Thyroid gland (tissue), 4 donors: Measurements from ENCODE around the gene AKAP6. TPM values are rescaled to one million over a fixed set of nuclear protein-coding genes. Genes with fewer than 3 reads are reported as not detected.

Experiments
- DNase-seq, 2 donors: peaks; one replicate each; pipeline ENCODE4 v3.0.0-alpha.2; 2019
- H3K27ac ChIP-seq, 3 donors: fragments of 200-600 bp; sonication (generic); 1 replicate in 2 of 3; 2 replicates in 1 of 3; pipeline ENCODE4 v1.5.1; 2016 to 2019; ENCODE audit warnings: mild to moderate bottlenecking in 1 of 3, moderate library complexity in 1 of 3
- H3K27me3 ChIP-seq: fragments of 200-600 bp; sonication (generic); one replicate; pipeline ENCODE4 v1.5.1; 2019
- H3K36me3 ChIP-seq, 2 donors: fragments of 200-600 bp; sonication (generic); one replicate each; pipeline ENCODE4 v1.5.1; 2016 to 2019
- H3K4me1 ChIP-seq, 2 donors: fragments of 200-600 bp; sonication (generic); one replicate each; pipeline ENCODE4 v1.5.1; 2017 to 2019
- H3K4me3 ChIP-seq, 3 donors: fragments of 200-600 bp; sonication (generic); replicated peaks in 1 of 3; 1 replicate in 2 of 3; 2 replicates in 1 of 3; pipeline ENCODE4 v1.5.1; 2016; ENCODE audit warnings: mild to moderate bottlenecking in 1 of 3
- H3K9me3 ChIP-seq: fragments of 200-600 bp; sonication (generic); one replicate; pipeline ENCODE4 v1.5.1; 2017
- CTCF ChIP-seq, 6 experiments: fragments of 200-600 bp in 3 of 6; fragments of 450-650 bp in 3 of 6; sonication (generic) in 3 of 6; IDR thresholded peaks; one replicate each; pipeline ENCODE4 v1.5.1; 2016 to 2019; ENCODE audit warnings: antibody characterized with exemption in 6 of 6, mild to moderate bottlenecking in 2 of 6, inconsistent platforms in 1 of 6, moderate library complexity in 1 of 6
- POLR2A ChIP-seq, 2 donors: fragments of 450-650 bp; IDR thresholded peaks; one replicate each; pipeline ENCODE4 v1.6.1; 2017; ENCODE audit warnings: antibody characterized with exemption in 2 of 2, mild to moderate bottlenecking in 2 of 2, moderate library complexity in 1 of 2
- WGBS, 2 donors: methylation state at CpG; one replicate each; pipeline ENCODE4 v1.1.5; 2017; 5-methylcytosine and 5-hydroxymethylcytosine counted together
- intact Hi-C: fragments of 100-400 bp; cut with DNase I; formaldehyde crosslinking; loops from one replicate; pipeline ENCODE4 v1.15.1; 2023
- total RNA-seq, 4 donors: library from RNA; depleted of rRNA; stranded (reverse); fragments of >200 nt; gene quantifications; one replicate each; pipeline ENCODE4 v1.2.3, GENCODE V29; 2016

The AKAP6 gene
- total RNA-seq, 4 donors from 2014 or later = 13.0 to 34.5 (median 22.7) TPM

GRCh38 chr14:32594766-32595165 is 265.7 kb downstream of the AKAP6 start:
- intact Hi-C loops = no loop called here
- H3K27me3 ChIP-seq = no peaks in the 10 kb centered on the region
- DNase-seq = no peak
- H3K4me1 ChIP-seq = no peaks in the 10 kb centered on the region
- H3K27ac ChIP-seq = no peak overlapping the region
- no peak overlapping the region for H3K4me3 ChIP-seq
- no peaks in the 10 kb centered on the region for H3K36me3 ChIP-seq
- TF ChIP-seq CTCF (IDR thresholded peaks at IDR 0.05) (no peak), POLR2A (IDR thresholded peaks at IDR 0.05) (no peak)
- WGBS, 2 donors = 77 to 84% methylated on average over 3 of the region's 3 CpGs
- H3K9me3 ChIP-seq = no peaks in the 10 kb centered on the region

GRCh38 chr14:32595497-32595896 is 266.4 kb downstream of the AKAP6 start:
- H3K36me3 ChIP-seq = no peaks in the 10 kb centered on the region
- no peaks in the 10 kb centered on the region for H3K4me1 ChIP-seq
- H3K4me3 ChIP-seq = no peak overlapping the region
- TF ChIP-seq POLR2A (IDR thresholded peaks at IDR 0.05) = no peak
- TF ChIP-seq CTCF (IDR thresholded peaks at IDR 0.05) = no peak
- 96% methylated on average over 4 of the region's 4 CpGs for WGBS, 2 donors
- H3K27me3 ChIP-seq = no peaks in the 10 kb centered on the region
- H3K27ac ChIP-seq = no peak overlapping the region
- no peaks in the 10 kb centered on the region for H3K9me3 ChIP-seq
- intact Hi-C loops = no loop called here
- no peak for DNase-seq

- TF ChIP-seq CTCF (IDR thresholded peaks at IDR 0.05) (no peak), POLR2A (IDR thresholded peaks at IDR 0.05) (no peak)
- Histone ChIP-seq H3K36me3 (no peaks in the 10 kb centered on the region), H3K4me1 (no peaks in the 10 kb centered on the region), H3K4me3 (no peak overlapping the region), H3K27ac (no peak overlapping the region), H3K27me3 (no peaks in the 10 kb centered on the region), H3K9me3 (no peaks in the 10 kb centered on the region)
- WGBS, 2 donors = 90 to 94% methylated on average over 2 of the region's 2 CpGs
- intact Hi-C loops = no loop called here
- no peak for DNase-seq
These were observed 267.3 kb downstream of the AKAP6 start for GRCh38 chr14:32596390-32596789.

- 94 to 99% methylated on average over 2 of the region's 2 CpGs for WGBS, 2 donors
- H3K36me3 ChIP-seq = no peaks in the 10 kb centered on the region
- no peak overlapping the region for H3K27ac ChIP-seq
- H3K4me3 ChIP-seq = no peak overlapping the region
- no peaks in the 10 kb centered on the region for H3K27me3 ChIP-seq
- no peak for TF ChIP-seq POLR2A (IDR thresholded peaks at IDR 0.05)
- TF ChIP-seq CTCF (IDR thresholded peaks at IDR 0.05) = no peak
- H3K9me3 ChIP-seq = no peaks in the 10 kb centered on the region
- H3K4me1 ChIP-seq = no peaks in the 10 kb centered on the region
- intact Hi-C loops = no loop called here
- no peak for DNase-seq
These were observed 268.7 kb downstream of the AKAP6 start for GRCh38 chr14:32597771-32598170.

GRCh38 chr14:32601069-32601468 is 272.0 kb downstream of the AKAP6 start:
- intact Hi-C loops = no loop called here

More at GRCh38 chr14:32601069-32601468, 272.0 kb downstream of the AKAP6 start:
- 86 to 90% methylated on average over 2 of the region's 2 CpGs for WGBS, 2 donors
- TF ChIP-seq CTCF (IDR thresholded peaks at IDR 0.05) (no peak), POLR2A (IDR thresholded peaks at IDR 0.05) (no peak)
- Histone ChIP-seq H3K9me3 (no peaks in the 10 kb centered on the region), H3K4me3 (no peak overlapping the region), H3K36me3 (no peaks in the 10 kb centered on the region), H3K27me3 (no peaks in the 10 kb centered on the region), H3K4me1 (no peaks in the 10 kb centered on the region), H3K27ac (no peak overlapping the region)
- no peak for DNase-seq
